Activated CD4-positive, alpha-beta T cell treated with anti-CD3 and anti-CD28 coated beads, Interleukin-2, amount 50 U/mL, for 1 hour (primary cell): ENCODE data around the gene DACT2.
"Not testable (repeated sequence)": the region's sequence is repeated elsewhere in the genome, so short reads cannot be mapped to it uniquely, and the experiment has no call there.

Experiments used
- DNase-seq: peaks from one replicate; pipeline ENCODE4 v3.0.0-alpha.2; 2020

DACT2 gene

GRCh38 chr6:168319279-168320111 lies at the start of gene DACT2:
Gene DACT2 (minus strand): TSS chr6:168319777. CDS start chr6:168319633, 144 bp downstream.
- no peak for DNase-seq

- DNase-seq, result no peak
Observed at GRCh38 chr6:168368936-168369335, 49.4 kb upstream of the DACT2 start.

- DNase-seq, result no peak
Observed at GRCh38 chr6:168368066-168368820, 48.7 kb upstream of the DACT2 start.

GRCh38 chr6:168367285-168367751 lies 47.7 kb upstream of the DACT2 start:
- DNase-seq, result no peak

- DNase-seq, result no peak
Observed at GRCh38 chr6:168366473-168366872, 46.9 kb upstream of the DACT2 start.

- no peak for DNase-seq
Observed at GRCh38 chr6:168365422-168366165, 46.0 kb upstream of the DACT2 start.

GRCh38 chr6:168364793-168365421 lies 45.3 kb upstream of the DACT2 start:
- DNase-seq, result no peak

GRCh38 chr6:168363811-168364792 lies 44.5 kb upstream of the DACT2 start:
- DNase-seq, result no peak

- DNase-seq, result no peak
Observed at GRCh38 chr6:168363302-168363701, 43.7 kb upstream of the DACT2 start.

- DNase-seq, result no peak
Observed at GRCh38 chr6:168362276-168362990, 42.9 kb upstream of the DACT2 start.

GRCh38 chr6:168361766-168362165 lies 42.2 kb upstream of the DACT2 start:
- no peak for DNase-seq

GRCh38 chr6:168359794-168360193 lies 40.2 kb upstream of the DACT2 start:
- DNase-seq, result no peak

- DNase-seq, result no peak
Observed at GRCh38 chr6:168358842-168359420, 39.4 kb upstream of the DACT2 start.

- not testable (repeated sequence) for DNase-seq
Observed at GRCh38 chr6:168356872-168357271, 37.3 kb upstream of the DACT2 start.

- DNase-seq, result no peak
Observed at GRCh38 chr6:168355716-168356522, 36.3 kb upstream of the DACT2 start.

- no peak for DNase-seq
Observed at GRCh38 chr6:168354338-168354737, 34.8 kb upstream of the DACT2 start.

GRCh38 chr6:168353041-168353440 lies 33.5 kb upstream of the DACT2 start:
- DNase-seq, result no peak

GRCh38 chr6:168352096-168352495 lies 32.5 kb upstream of the DACT2 start:
- no peak for DNase-seq

- DNase-seq, result no peak
Observed at GRCh38 chr6:168349718-168350210, 30.2 kb upstream of the DACT2 start.
